ENCODE data around the gene CUL1.

The CUL1 gene
- 144 to 190 (median 165) reads per million in 4 experiments for total RNA-seq

GRCh38 chr7:148698397-148699023 is at the start of gene CUL1:
Gene CUL1, plus strand, starts transcription at chr7:148698903. Its CDS starts 31,220 bp downstream, at chr7:148730123.
- peak; percentile 67 for DNase-seq

- DNase-seq, result no peak
Measured at GRCh38 chr7:148650232-148650858, 48.4 kb upstream of the CUL1 start.

GRCh38 chr7:148652773-148653172 is 45.9 kb upstream of the CUL1 start:
- no peak for DNase-seq

GRCh38 chr7:148657929-148658328 is 40.8 kb upstream of the CUL1 start:
- DNase-seq, result no peak

GRCh38 chr7:148661471-148661870 is 37.2 kb upstream of the CUL1 start:
- no peak for DNase-seq

- no peak for DNase-seq
Measured at GRCh38 chr7:148662646-148663045, 36.1 kb upstream of the CUL1 start.

GRCh38 chr7:148664324-148664723 is 34.4 kb upstream of the CUL1 start:
- no peak for DNase-seq

GRCh38 chr7:148665221-148665620 is 33.5 kb upstream of the CUL1 start:
- DNase-seq, result no peak

- DNase-seq, result no peak
Measured at GRCh38 chr7:148669927-148670326, 28.8 kb upstream of the CUL1 start.

GRCh38 chr7:148670374-148670773 is 28.3 kb upstream of the CUL1 start:
- no peak for DNase-seq

GRCh38 chr7:148670807-148671206 is 27.9 kb upstream of the CUL1 start:
- DNase-seq, result no peak

GRCh38 chr7:148672041-148672440 is 26.7 kb upstream of the CUL1 start:
- no peak for DNase-seq

- DNase-seq, result no peak
Measured at GRCh38 chr7:148674689-148675088, 24.0 kb upstream of the CUL1 start.

- DNase-seq, result no peak
Measured at GRCh38 chr7:148676291-148676690, 22.4 kb upstream of the CUL1 start.

- no peak for DNase-seq
Measured at GRCh38 chr7:148681821-148682220, 16.9 kb upstream of the CUL1 start.

GRCh38 chr7:148684289-148684830 is 14.3 kb upstream of the CUL1 start:
- DNase-seq, result no peak

GRCh38 chr7:148686312-148686937 is 12.3 kb upstream of the CUL1 start:
- no peak for DNase-seq

GRCh38 chr7:148687555-148687954 is 11.1 kb upstream of the CUL1 start:
- DNase-seq, result no peak

GRCh38 chr7:148688526-148688925 is 10.2 kb upstream of the CUL1 start:
- no peak for DNase-seq

- no peak for DNase-seq
Measured at GRCh38 chr7:148693651-148694050, 5.1 kb upstream of the CUL1 start.

- no peak for DNase-seq
Measured at GRCh38 chr7:148694631-148695030, 4.1 kb upstream of the CUL1 start.

- no peak for DNase-seq
Measured at GRCh38 chr7:148695953-148696352, 2.8 kb upstream of the CUL1 start.

GRCh38 chr7:148696787-148697186 is 1.9 kb upstream of the CUL1 start:
- no peak for DNase-seq

All from effector CD8-positive, alpha-beta T cell (primary cell).